Measurements from ENCODE around the gene OGDH. TPM values are rescaled to one million over a fixed set of nuclear protein-coding genes. Genes with fewer than 3 reads are reported as not detected.

Gene OGDH
- total and polyA plus RNA-seq, 2 of the 13 experiments (the other 11 are each of a cell fraction or from before 2014, with no cell fraction given): 17.4 to 25.4 TPM

- POLR2A ChIA-PET: no interaction called here
- TF ChIP-seq JARID2 (CRISPR knock-in tag; IDR thresholded peaks at IDR 0.05; ENCODE audit: insufficient replicate concordance) (no peak), MIER3 (CRISPR knock-in tag; IDR thresholded peaks at IDR 0.05; ENCODE audit: borderline replicate concordance) (no peak), MATR3 (CRISPR knock-in tag; IDR thresholded peaks at IDR 0.05) (no peak), LRRFIP1 (CRISPR knock-in tag; conservative IDR thresholded peaks at IDR 0.05) (no peak)
Measured at GRCh38 chr7:44654255-44654796, 47.9 kb downstream of the OGDH start.

GRCh38 chr7:44655341-44655740 is 48.9 kb downstream of the OGDH start:
- BruUV-seq (replicated peaks): no TSS peak
- Histone ChIP-seq H3K9ac (ENCODE audit: insufficient read depth, low read depth, low read length) (no peak overlapping the region), H3K36me3 (replicated peaks in 1 of 2; ENCODE audit: control insufficient read depth in 1 of 2, insufficient read depth in 2 of 2, low read length in 2 of 2) (peaks cover 3 to 23% of the 10 kb centered on the region in 2 experiments; a peak in 4 of 5 replicates), H3K27me3 (ENCODE audit: control insufficient read depth in 1 of 2, insufficient read depth in 2 of 2, low read length in 2 of 2) (no peaks in the 10 kb centered on the region), H3K4me3 (replicated peaks in 1 of 3; ENCODE audit: insufficient read depth in 1 of 3, low read depth in 2 of 3, low read length in 3 of 3) (no peak overlapping the region), H3K4me2 (ENCODE audit: low read depth, low read length) (no peak overlapping the region), H3K9me3 (ENCODE audit: low read length) (no peaks in the 10 kb centered on the region), H3K4me1 (ENCODE audit: insufficient read depth, low read length) (no peaks in the 10 kb centered on the region), H3K79me2 (ENCODE audit: insufficient read depth, low read length) (no peaks in the 10 kb centered on the region), H4K20me1 (ENCODE audit: insufficient read depth, low read length) (no peaks in the 10 kb centered on the region), H2AFZ (ENCODE audit: low read length) (no peak overlapping the region), H3K27ac (ENCODE audit: extremely low read length, insufficient read depth, low read length) (no peak overlapping the region)
- intact Hi-C loops (cut with micrococcal nuclease; ENCODE audit: unreplicated experiment): no loop called here
- DNase-seq (ENCODE audit: low spot score) (no peak), FAIRE-seq (no peak), ATAC-seq (no peak)
- ChIA-PET CTCF (ENCODE audit: low intra/inter-chr PET ratio, low total read pairs) (no interaction called here), POLR2A (no interaction called here)
- 60% methylated on average over 1 of the region's 1 CpG for WGBS (ENCODE audit: low lambda C conversion rate)
- in situ Hi-C loops (cut with HindIII; ENCODE audit: extremely low pct_ligation_motif_present, low pct_unique_long_range_greater_than_20kb): no loop called here
- TF ChIP-seq ZNF83 (CRISPR knock-in tag; IDR thresholded peaks at IDR 0.05; ENCODE audit: borderline replicate concordance) (no peak), MBD4 (IDR thresholded peaks at IDR 0.05; ENCODE audit: borderline replicate concordance, low read length) (no peak), ELK4 (CRISPR knock-in tag; IDR thresholded peaks at IDR 0.05; ENCODE audit: borderline replicate concordance) (no peak), ZNF850 (CRISPR knock-in tag; conservative IDR thresholded peaks at IDR 0.05) (no peak), MYNN (CRISPR knock-in tag; IDR thresholded peaks at IDR 0.05; ENCODE audit: low read depth) (no peak), SOX13 (IDR thresholded peaks at IDR 0.05) (no peak), SOX13 (CRISPR knock-in tag; conservative IDR thresholded peaks at IDR 0.05 in 1 of 2, IDR thresholded peaks at IDR 0.05 in 1 of 2) (no peak)

More at GRCh38 chr7:44654255-44654796, 47.9 kb downstream of the OGDH start:
- 95% methylated on average over 11 of the region's 11 CpGs for WGBS (ENCODE audit: low lambda C conversion rate)
- Histone ChIP-seq H3K27me3 (ENCODE audit: control insufficient read depth in 1 of 2, insufficient read depth in 2 of 2, low read length in 2 of 2) (no peaks in the 10 kb centered on the region), H2AFZ (ENCODE audit: low read length) (no peak overlapping the region), H3K4me2 (ENCODE audit: low read depth, low read length) (no peak overlapping the region), H3K79me2 (ENCODE audit: insufficient read depth, low read length) (no peaks in the 10 kb centered on the region), H3K4me1 (ENCODE audit: insufficient read depth, low read length) (no peaks in the 10 kb centered on the region), H4K20me1 (ENCODE audit: insufficient read depth, low read length) (no peaks in the 10 kb centered on the region), H3K9me3 (ENCODE audit: low read length) (no peaks in the 10 kb centered on the region), H3K27ac (ENCODE audit: extremely low read length, insufficient read depth, low read length) (no peak overlapping the region), H3K36me3 (replicated peaks in 1 of 2; ENCODE audit: control insufficient read depth in 1 of 2, insufficient read depth in 2 of 2, low read length in 2 of 2) (peaks cover 5 to 33% of the 10 kb centered on the region in 2 experiments; a peak in 4 of 5 replicates), H3K9ac (ENCODE audit: insufficient read depth, low read depth, low read length) (no peak overlapping the region), H3K4me3 (replicated peaks in 1 of 3; ENCODE audit: insufficient read depth in 1 of 3, low read depth in 2 of 3, low read length in 3 of 3) (no peak overlapping the region)
- intact Hi-C loops (cut with micrococcal nuclease; ENCODE audit: unreplicated experiment): no loop called here
- no peak for ATAC-seq
- no peak for FAIRE-seq
- no peak for DNase-seq (ENCODE audit: low spot score)
- CTCF ChIA-PET (ENCODE audit: low intra/inter-chr PET ratio, low total read pairs): no interaction called here
- in situ Hi-C loops (cut with HindIII; ENCODE audit: extremely low pct_ligation_motif_present, low pct_unique_long_range_greater_than_20kb): no loop called here
- no TSS peak for BruUV-seq (replicated peaks)
